ENCODE data around the gene SEMA5B.

The SEMA5B gene

DNA sequence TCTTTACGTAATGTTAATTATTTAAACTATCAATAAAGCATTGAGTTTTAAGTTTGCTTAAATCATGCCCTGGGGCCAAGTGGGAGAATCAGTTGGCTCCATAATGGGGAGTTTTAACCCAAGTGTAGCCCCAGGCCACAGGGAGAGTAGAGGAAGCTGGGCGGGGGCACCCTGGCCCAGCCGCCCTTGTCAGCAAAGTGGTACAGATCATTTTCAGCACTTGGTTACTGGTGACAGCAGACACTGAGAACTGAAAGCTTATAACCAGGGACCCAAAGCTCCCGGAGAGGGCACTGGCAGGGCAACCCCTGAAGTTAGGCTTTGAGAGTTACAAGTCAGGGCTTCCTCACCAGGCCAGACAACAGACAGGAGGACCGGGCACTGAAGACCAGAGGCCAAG, 90.6 kb downstream of the SEMA5B start:
- no peak for DNase-seq (ENCODE audit: low read depth in 1 of 2, low spot score in 1 of 2)
- TF ChIP-seq JUND (IDR thresholded peaks at IDR 0.05; ENCODE audit: low read depth) = no peak
- in situ Hi-C loops (cut with HindIII; ENCODE audit: low pct_unique_long_range_greater_than_20kb, low sequenced_read_pairs) = no loop called here

DNA sequence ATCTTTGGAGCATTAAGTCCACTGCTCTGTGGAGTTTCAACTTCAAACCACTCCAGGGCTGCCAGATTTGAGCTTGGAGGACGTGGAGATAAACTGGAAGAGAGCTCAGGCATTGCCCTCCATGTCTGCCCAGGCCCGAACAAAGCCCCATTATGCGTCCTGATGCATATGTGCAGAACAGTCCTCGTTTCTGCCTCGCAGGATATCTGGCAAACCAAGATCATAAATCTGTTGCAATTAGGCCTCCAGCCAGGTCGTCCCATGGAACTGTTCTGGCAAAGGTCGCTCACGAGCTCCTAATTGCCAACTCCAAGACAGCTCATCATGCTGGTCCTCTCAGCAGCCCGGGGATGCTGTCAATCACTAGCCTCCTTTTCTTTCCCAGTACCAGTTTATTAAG, 91.2 kb downstream of the SEMA5B start:
- DNase-seq (ENCODE audit: low read depth in 1 of 2, low spot score in 1 of 2) = no peak
- TF ChIP-seq JUND (IDR thresholded peaks at IDR 0.05; ENCODE audit: low read depth) = no peak
- in situ Hi-C loops (cut with HindIII; ENCODE audit: low pct_unique_long_range_greater_than_20kb, low sequenced_read_pairs) = no loop called here

DNA sequence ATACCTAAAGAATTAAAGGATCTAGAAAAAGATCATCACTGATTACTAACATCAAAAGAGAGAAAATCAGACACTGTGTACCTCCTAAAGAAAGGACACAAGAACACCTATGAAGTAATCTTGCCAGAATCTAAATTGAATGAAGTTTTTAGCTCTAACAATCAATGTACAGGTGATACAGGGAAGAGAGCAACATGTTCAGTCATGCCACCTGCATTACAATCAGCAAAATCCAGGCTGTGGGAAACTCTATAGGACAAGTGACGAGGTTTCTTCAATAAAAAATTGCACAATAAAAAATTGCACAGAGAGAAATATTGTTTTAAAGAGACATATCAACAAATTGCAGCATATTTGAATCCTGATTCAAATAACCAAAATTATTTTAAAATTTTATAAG, 93.3 kb downstream of the SEMA5B start:
- no peak for TF ChIP-seq JUND (IDR thresholded peaks at IDR 0.05; ENCODE audit: low read depth)
- DNase-seq (ENCODE audit: low read depth in 1 of 2, low spot score in 1 of 2) = no peak
- in situ Hi-C loops (cut with HindIII; ENCODE audit: low pct_unique_long_range_greater_than_20kb, low sequenced_read_pairs) = no loop called here

GRCh38 chr3:122932251-122932967, 95.2 kb downstream of the SEMA5B start:
- no peak for DNase-seq (ENCODE audit: low read depth in 1 of 2, low spot score in 1 of 2)
- no peak for TF ChIP-seq JUND (IDR thresholded peaks at IDR 0.05; ENCODE audit: low read depth)
- in situ Hi-C loops (cut with HindIII; ENCODE audit: low pct_unique_long_range_greater_than_20kb, low sequenced_read_pairs) = no loop called here

GRCh38 chr3:122931636-122932035, 95.9 kb downstream of the SEMA5B start:
- DNase-seq (ENCODE audit: low read depth in 1 of 2, low spot score in 1 of 2) = no peak
- no peak for TF ChIP-seq JUND (IDR thresholded peaks at IDR 0.05; ENCODE audit: low read depth)

GRCh38 chr3:122930063-122930997, 97.2 kb downstream of the SEMA5B start:
- no peak for TF ChIP-seq JUND (IDR thresholded peaks at IDR 0.05; ENCODE audit: low read depth)
- in situ Hi-C loops (cut with HindIII; ENCODE audit: low pct_unique_long_range_greater_than_20kb, low sequenced_read_pairs) = no loop called here

More at GRCh38 chr3:122931636-122932035, 95.9 kb downstream of the SEMA5B start:
- in situ Hi-C loops (cut with HindIII; ENCODE audit: low pct_unique_long_range_greater_than_20kb, low sequenced_read_pairs) = no loop called here

DNA sequence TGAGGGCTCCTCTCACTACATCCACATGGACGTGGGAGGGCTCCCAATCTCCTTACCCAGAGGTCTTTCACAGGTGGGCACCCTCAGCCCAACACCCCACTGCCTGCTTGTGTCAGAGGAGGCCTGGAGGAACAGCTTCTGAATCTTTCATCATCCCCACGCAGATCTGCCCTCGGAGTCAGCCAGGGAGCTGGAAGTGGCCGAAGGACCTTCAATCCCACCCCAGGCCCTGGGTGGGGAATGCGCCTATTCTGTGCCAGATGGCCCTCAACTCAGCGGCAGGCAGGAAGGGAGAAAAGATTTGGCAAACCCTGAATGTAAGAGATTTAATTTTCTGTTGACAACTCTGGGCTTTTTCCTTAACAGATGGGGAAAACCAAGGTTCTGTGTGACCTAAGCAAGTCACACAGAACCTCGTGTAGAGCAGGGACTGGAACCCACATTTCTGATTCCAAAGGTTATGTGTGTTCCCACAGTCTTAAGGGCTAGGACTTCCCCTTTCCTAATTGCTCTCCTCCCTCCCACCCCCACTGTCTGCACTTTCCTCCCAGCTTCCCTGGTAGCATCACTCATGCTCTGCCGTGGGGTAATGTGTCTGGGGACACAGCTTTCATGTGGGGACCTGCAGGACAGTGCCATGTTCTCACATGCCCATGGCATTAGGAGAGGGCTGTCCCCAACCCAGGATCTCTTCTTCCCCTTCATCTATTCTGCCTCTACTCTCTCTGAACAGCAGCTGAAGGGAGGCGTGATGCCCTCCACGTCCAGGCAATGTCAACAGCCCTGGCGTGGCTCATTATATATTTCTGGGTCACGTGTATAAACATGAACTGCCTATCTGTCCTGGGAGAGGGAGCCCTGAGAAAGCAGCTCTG, 98.1 kb downstream of the SEMA5B start:
- no peak for DNase-seq (ENCODE audit: low read depth in 1 of 2, low spot score in 1 of 2)
- no peak for TF ChIP-seq JUND (IDR thresholded peaks at IDR 0.05; ENCODE audit: low read depth)
- in situ Hi-C loops (cut with HindIII; ENCODE audit: low pct_unique_long_range_greater_than_20kb, low sequenced_read_pairs) = no loop called here

More at GRCh38 chr3:122930063-122930997, 97.2 kb downstream of the SEMA5B start:
- DNase-seq (ENCODE audit: low read depth in 1 of 2, low spot score in 1 of 2) = no peak

- no peak for TF ChIP-seq JUND (IDR thresholded peaks at IDR 0.05; ENCODE audit: low read depth)
- in situ Hi-C loops (cut with HindIII; ENCODE audit: low pct_unique_long_range_greater_than_20kb, low sequenced_read_pairs) = no loop called here
- no peak for DNase-seq (ENCODE audit: low read depth in 1 of 2, low spot score in 1 of 2)
These were observed 99.0 kb downstream of the SEMA5B start for GRCh38 chr3:122928396-122929187.

DNA sequence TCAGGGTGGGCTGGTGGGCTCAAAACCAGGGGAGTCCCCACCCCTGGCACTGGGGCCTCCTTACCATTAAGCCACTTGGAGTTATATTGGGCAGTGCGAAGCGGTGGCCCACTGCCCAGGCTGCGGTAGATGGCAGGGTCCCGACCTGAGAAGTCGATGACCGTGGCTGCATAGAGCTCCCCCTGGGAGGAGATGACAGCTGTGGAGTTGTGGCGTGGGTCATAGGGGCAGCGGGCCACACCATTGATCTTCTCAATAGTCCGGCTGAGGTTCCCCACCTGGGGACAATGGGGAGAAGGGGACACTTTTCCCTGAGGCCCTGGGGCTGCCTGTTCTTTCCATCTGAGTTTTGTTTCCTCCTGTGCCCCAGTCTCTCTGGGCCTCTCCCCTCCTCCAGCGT, 99.8 kb downstream of the SEMA5B start:
- no peak for DNase-seq (ENCODE audit: low read depth in 1 of 2, low spot score in 1 of 2)
- TF ChIP-seq JUND (IDR thresholded peaks at IDR 0.05; ENCODE audit: low read depth) = no peak
- in situ Hi-C loops (cut with HindIII; ENCODE audit: low pct_unique_long_range_greater_than_20kb, low sequenced_read_pairs) = no loop called here

GRCh38 chr3:122926811-122927210, 100.8 kb downstream of the SEMA5B start:
- no peak for TF ChIP-seq JUND (IDR thresholded peaks at IDR 0.05; ENCODE audit: low read depth)
- DNase-seq (ENCODE audit: low read depth in 1 of 2, low spot score in 1 of 2) = no peak
- in situ Hi-C loops (cut with HindIII; ENCODE audit: low pct_unique_long_range_greater_than_20kb, low sequenced_read_pairs) = no loop called here

DNA sequence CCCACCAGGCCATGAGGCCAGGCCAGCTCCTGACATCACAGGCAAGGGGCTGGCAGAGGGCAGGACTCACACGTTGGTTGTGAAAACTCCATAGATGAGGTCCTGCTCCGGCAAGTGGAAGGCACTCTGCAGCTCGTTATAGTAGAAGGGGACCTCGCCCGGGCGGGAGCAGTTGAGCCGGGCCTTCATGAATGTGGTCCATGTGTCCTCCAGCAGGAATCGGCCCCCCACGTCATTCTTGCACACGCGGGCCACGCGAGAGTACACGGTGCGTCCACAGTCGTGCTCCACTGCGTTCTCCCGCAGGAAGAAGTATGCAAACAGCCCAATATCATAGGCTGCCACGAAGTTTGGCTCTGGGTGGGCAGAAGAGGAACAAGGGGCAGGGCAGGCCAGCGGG, 101.2 kb downstream of the SEMA5B start:
- no peak for DNase-seq (ENCODE audit: low read depth in 1 of 2, low spot score in 1 of 2)
- TF ChIP-seq JUND (IDR thresholded peaks at IDR 0.05; ENCODE audit: low read depth) = no peak
- in situ Hi-C loops (cut with HindIII; ENCODE audit: low pct_unique_long_range_greater_than_20kb, low sequenced_read_pairs) = no loop called here

DNA sequence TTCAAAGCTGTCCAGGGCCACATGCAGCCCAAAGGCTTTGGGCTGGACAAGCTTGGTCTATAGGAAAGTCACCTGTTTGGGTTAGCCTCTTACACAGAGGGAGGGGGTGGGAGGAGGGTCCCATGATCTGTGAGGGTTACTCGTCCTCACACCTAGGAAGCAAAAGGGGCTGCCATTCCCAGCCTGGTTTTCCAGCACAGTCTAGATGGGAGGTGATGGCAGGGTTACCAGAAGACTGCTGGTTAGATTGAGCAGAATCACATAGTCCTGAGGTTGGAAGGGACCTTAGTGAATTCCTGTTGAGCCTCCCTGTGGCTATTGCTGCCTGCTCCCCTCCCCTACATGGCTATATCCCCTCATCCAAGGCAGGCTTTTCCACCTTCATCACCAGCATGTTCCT, 101.8 kb downstream of the SEMA5B start:
- TF ChIP-seq JUND (IDR thresholded peaks at IDR 0.05; ENCODE audit: low read depth) = no peak
- in situ Hi-C loops (cut with HindIII; ENCODE audit: low pct_unique_long_range_greater_than_20kb, low sequenced_read_pairs) = no loop called here
- no peak for DNase-seq (ENCODE audit: low read depth in 1 of 2, low spot score in 1 of 2)

All from T47D (cell line).